ENCODE data around the gene TDG. TPM values are rescaled to one million over a fixed set of nuclear protein-coding genes. Genes with fewer than 3 reads are reported as not detected.

Gene TDG
- total RNA-seq: 10 to 100 TPM; 18.9 to 24.3 (median 21.1) TPM

GRCh38 chr12:103965590-103966504 is at the start of gene TDG:
TDG (plus strand) TSS chr12:103965872; CDS start chr12:103966038, 166 bp downstream.
- WGBS, 2 donors: 1 to 8% methylated on average over 41 to 44 of the region's 64 CpGs
- intact Hi-C loops (cut with DNase I; ENCODE audit: low total_unique reads): no loop called here

GRCh38 chr12:103917873-103918272 is 47.8 kb upstream of the TDG start:
- TF ChIP-seq POLR2A (IDR thresholded peaks at IDR 0.05) (no peak), CTCF (IDR thresholded peaks at IDR 0.05) (no peak)
- DNase-seq (ENCODE audit: low spot score in 2 of 2): no peak
- intact Hi-C loops (cut with DNase I; ENCODE audit: low total_unique reads): no loop called here
- no peak overlapping the region for H3K4me3 ChIP-seq (ENCODE audit: low read depth, poor library complexity, severe bottlenecking)
- 42 to 62% methylated on average over 3 of the region's 3 CpGs for WGBS, 2 donors

More at GRCh38 chr12:103965590-103966504, at the start of gene TDG:
- TF ChIP-seq CTCF (IDR thresholded peaks at IDR 0.05) (no peak), POLR2A (IDR thresholded peaks at IDR 0.05) (peak in 1 of 2 donors; percentile 69)
- H3K4me3 ChIP-seq (ENCODE audit: low read depth, poor library complexity, severe bottlenecking): peak within 1 kb of the TSS; percentile 87
- DNase-seq (ENCODE audit: low spot score in 2 of 2): peak; percentile 97 to 100

GRCh38 chr12:103924761-103925641 is 40.7 kb upstream of the TDG start:
- TF ChIP-seq POLR2A (IDR thresholded peaks at IDR 0.05): no peak
- no peak for TF ChIP-seq CTCF (IDR thresholded peaks at IDR 0.05)
- no peak for DNase-seq (ENCODE audit: low spot score in 2 of 2)
- 76 to 80% methylated on average over 9 of the region's 9 CpGs for WGBS, 2 donors
- intact Hi-C loops (cut with DNase I; ENCODE audit: low total_unique reads): no loop called here
- H3K4me3 ChIP-seq (ENCODE audit: low read depth, poor library complexity, severe bottlenecking): no peak overlapping the region

- peak in 1 of 2 donors; percentile 44 for DNase-seq (ENCODE audit: low spot score in 2 of 2)
- intact Hi-C loops (cut with DNase I; ENCODE audit: low total_unique reads): no loop called here
- TF ChIP-seq CTCF (IDR thresholded peaks at IDR 0.05): no peak
- TF ChIP-seq POLR2A (IDR thresholded peaks at IDR 0.05): no peak
- H3K4me3 ChIP-seq (ENCODE audit: low read depth, poor library complexity, severe bottlenecking): no peak overlapping the region
- 13 to 19% methylated on average over 12 of the region's 12 CpGs for WGBS, 2 donors
These were observed 37.0 kb upstream of the TDG start for GRCh38 chr12:103928682-103929045.

- intact Hi-C loops (cut with DNase I; ENCODE audit: low total_unique reads): no loop called here
- no peak for TF ChIP-seq CTCF (IDR thresholded peaks at IDR 0.05)
- no peak for TF ChIP-seq POLR2A (IDR thresholded peaks at IDR 0.05)
- peak; percentile 79 to 96 for DNase-seq (ENCODE audit: low spot score in 2 of 2)
- 0 to 1% methylated on average over 27 to 35 of the region's 37 CpGs for WGBS, 2 donors
- peak overlapping the region; percentile 36 for H3K4me3 ChIP-seq (ENCODE audit: low read depth, poor library complexity, severe bottlenecking)
These were observed 36.5 kb upstream of the TDG start for GRCh38 chr12:103929046-103929783.

Data from lower leg skin (tissue), 4 donors.